NOMO-1 treated with DMSO at 0.1 percent for 48 hours (cell line): ENCODE measurements around the gene KRTAP3-3.
"Not testable (repeated sequence)": the region's sequence is repeated elsewhere in the genome, so short reads cannot be mapped to it uniquely, and the experiment has no call there.

Source experiments
- DNase-seq: peaks from one replicate; lab custom pipeline; 2025; ENCODE audit not compliant: unreplicated experiment; lab: John Stamatoyannopoulos, UW

The KRTAP3-3 gene

GRCh38 chr17:40993839-40994238, at the start of gene KRTAP3-3:
Gene KRTAP3-3, minus strand, starts transcription at chr17:40994164. Its CDS starts 67 bp downstream, at chr17:40994097.
- no peak for DNase-seq

- DNase-seq, result no peak
These were observed 49.0 kb upstream of the KRTAP3-3 start for GRCh38 chr17:41042953-41043352.

GRCh38 chr17:41040783-41041571, 47.0 kb upstream of the KRTAP3-3 start, which contains the start of gene KRTAP1-1:
Gene KRTAP1-1, minus strand, starts transcription at chr17:41041450. Its CDS starts 53 bp downstream, at chr17:41041397.
- DNase-seq, result not testable (repeated sequence)

DNA sequence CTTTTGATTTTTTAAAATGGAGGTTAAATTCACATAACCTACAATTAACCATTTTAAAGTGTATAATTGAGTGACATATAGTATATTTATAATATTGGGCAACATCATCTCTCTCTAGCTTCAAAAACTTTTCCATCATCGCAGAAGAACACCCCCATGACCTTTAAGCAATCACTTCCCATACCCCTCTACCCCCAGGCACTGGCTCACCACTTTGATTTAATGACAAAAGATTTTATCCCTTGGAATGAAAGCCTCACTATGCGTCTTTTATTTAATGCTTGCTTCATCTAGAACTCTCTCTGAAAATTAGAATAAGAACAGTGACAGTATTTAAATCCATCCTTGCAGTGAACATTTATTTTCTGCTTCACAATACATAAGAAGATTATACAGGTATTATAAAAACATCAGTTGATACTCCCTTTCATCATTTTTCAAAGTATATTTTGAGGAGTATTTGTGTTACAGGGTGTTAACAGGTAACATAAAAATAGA, 43.9 kb upstream of the KRTAP3-3 start:
- DNase-seq, result no peak

GRCh38 chr17:41034346-41034935, 40.5 kb upstream of the KRTAP3-3 start, which contains the start of gene KRTAP1-3:
Gene KRTAP1-3, minus strand, starts transcription at chr17:41034874. Its CDS starts 53 bp downstream, at chr17:41034821.
- DNase-seq, result not testable (repeated sequence)

- DNase-seq, result no peak
These were observed 35.8 kb upstream of the KRTAP3-3 start, which contains the start of gene KRTAP1-4 for GRCh38 chr17:41029633-41030245. Gene KRTAP1-4, minus strand, starts transcription at chr17:41030195. Its CDS starts 117 bp downstream, at chr17:41030078.

DNA sequence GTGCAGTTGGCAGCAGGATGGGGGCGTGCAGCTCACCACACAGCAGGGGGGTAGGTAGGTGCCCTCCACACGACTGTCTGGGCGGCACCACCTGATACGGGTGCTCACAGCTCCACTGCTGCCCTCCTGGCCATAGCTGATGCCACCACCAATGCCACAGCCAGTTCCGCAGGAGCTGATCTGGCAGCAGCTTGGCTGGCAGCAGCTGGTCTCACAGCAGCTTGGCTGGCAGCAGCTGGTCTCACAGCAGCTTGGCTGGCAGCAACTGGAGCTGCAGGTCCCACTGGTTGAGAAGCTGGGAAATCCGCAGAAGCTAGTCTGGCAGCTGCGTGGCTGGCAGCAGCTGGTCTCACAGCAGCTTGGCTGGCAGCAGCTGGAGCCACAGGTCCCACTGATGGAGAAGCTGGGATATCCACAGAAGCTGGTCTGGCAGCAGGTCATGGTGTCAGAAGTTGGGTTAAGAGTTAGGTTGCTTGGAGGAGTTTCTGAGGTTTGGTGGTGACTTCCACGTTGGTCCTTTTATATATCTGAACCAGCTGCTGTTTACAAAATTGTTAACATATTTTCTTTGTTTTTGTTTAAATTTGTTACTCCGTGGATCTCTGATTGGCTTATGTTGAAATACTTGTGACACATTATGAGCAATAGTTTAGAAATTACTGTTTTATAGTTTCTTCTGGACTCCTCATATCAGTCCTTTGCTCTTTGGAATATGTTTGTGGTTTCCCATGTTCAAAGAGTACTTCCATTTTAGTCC, 32.9 kb upstream of the KRTAP3-3 start, which contains the start of gene KRTAP1-5:
KRTAP1-5 (minus strand) TSS at position 494 of the 757 bp plus-strand sequence; CDS start at position 441, 53 bp downstream.
- DNase-seq, result no peak

GRCh38 chr17:41024697-41025096, 30.7 kb upstream of the KRTAP3-3 start:
- no peak for DNase-seq

DNA sequence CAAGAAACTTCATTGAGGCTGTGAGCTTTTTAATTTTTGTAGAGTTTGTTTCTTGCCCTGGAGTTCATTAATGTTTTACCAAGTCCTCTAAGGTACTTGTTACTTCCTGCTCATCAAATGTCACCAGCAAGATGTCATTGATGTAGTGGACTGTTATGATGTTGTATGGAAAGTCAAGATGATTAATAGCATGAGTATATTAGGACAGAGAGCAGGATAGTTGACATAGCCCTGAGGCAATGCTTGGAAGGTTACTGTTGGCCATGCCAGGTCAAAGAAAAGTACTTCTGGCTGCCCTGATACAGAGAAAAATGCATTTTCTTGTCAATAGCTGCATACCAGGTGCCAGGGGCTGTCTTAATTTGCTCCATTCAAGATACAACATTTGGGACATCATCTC, 26.4 kb upstream of the KRTAP3-3 start:
- DNase-seq, result no peak

DNA sequence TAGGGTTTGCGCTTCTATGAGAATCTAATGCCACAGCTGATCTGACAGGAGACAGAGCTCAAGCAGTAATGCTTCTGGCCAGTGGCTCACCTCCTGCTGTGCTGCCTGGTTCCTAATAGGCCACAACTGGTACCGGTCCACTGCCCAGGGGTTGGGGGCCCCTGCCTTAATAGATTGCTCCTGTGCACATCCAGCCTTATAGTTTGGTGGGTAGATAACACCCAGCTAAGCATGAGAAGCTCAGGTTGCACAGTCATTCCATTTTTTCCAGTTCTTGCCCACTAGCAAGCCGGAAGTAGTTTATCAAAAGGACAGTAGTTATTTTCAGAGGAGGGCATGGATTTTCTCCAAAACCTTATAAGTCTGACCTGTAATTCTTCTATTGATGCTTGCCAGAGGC, 25.5 kb upstream of the KRTAP3-3 start:
- no peak for DNase-seq

- no peak for DNase-seq
These were observed 24.6 kb upstream of the KRTAP3-3 start for GRCh38 chr17:41018541-41018940.

DNA sequence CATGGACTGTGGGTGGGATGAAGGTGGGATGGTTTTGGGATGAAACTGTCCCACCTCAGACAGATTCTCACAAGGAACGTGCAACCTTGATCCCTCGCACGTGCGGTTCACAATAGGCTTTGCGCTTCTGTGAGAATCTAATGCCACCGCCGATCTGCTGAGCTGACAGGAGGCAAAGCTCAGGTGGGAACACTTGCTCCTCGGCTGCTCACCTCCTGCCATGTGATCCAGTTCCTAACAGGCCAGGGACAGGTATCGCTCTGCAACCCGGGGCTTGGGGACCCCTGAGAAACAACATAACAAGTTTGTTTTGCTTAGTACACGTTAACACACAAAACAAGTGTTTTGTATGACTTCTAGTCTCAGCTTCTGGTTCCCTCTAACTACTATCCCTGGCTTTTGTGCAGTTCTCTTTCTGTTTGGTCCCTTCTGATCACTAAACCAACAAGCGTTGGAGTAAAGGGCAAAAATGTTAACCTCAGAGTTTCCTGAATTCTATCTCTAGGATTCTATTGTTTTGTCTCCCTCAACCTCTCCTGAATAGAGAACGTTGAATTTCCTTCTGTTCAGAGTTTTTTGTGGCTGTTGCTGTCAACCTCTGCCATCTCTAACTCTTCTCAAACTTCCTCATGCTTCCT, 22.7 kb upstream of the KRTAP3-3 start:
- DNase-seq, result no peak

DNA sequence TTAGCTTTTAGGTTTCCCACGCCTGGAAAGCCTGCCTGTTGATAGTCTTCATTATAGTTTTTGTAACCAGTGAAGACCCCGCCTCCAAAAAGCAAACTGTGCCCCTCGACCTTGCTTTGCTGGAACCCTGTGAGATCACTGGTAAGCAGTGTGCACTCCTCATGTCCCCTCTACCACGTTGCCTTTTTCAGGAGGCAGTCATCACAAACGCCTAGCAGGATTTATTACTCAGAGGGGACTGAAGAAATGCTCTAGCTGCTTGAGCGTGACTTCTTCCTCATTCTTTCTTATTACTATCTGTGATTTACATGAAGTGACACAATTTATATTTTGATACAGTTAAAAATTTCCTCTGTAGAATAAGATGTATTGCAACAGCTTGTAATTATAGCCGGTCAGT, 21.5 kb upstream of the KRTAP3-3 start:
- no peak for DNase-seq

DNA sequence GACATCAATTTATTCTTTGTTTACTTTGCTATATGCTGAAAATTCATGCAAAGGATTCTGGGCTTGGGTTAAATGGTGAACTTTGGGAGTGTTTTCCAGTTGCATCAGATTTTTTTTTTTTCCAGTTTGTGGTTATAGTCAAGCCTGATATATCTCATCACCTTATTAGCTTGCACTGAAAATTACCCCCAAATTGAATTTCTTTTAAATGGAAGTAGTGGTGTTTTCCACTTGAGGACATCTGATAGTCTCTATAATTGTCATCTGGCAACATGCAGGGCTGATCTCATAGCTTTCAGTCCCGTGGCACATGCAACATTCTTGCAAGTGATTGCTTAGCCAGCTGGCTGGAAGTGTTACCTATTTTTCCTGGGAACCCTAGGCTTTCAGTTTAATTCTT, 19.6 kb upstream of the KRTAP3-3 start:
- DNase-seq, result no peak

DNA sequence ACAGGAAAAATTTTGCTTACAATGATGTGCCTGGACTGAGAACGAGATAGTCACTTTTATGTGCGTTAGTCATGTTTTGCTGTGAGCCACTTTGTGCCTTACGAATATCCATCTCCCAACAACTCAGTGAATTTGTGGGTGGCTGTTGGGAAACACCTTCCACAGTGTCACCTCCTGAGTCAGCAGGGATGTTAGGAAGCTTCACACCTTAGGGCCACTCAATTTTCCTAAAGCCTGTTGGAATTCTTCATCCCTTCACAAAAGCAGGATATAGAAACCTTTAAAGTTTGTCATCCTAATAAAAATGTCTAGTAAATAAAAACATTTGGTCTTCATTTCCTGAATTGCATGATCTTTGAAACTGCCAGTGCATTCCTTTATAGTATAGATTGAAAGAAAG, 19.2 kb upstream of the KRTAP3-3 start:
- DNase-seq, result no peak

DNA sequence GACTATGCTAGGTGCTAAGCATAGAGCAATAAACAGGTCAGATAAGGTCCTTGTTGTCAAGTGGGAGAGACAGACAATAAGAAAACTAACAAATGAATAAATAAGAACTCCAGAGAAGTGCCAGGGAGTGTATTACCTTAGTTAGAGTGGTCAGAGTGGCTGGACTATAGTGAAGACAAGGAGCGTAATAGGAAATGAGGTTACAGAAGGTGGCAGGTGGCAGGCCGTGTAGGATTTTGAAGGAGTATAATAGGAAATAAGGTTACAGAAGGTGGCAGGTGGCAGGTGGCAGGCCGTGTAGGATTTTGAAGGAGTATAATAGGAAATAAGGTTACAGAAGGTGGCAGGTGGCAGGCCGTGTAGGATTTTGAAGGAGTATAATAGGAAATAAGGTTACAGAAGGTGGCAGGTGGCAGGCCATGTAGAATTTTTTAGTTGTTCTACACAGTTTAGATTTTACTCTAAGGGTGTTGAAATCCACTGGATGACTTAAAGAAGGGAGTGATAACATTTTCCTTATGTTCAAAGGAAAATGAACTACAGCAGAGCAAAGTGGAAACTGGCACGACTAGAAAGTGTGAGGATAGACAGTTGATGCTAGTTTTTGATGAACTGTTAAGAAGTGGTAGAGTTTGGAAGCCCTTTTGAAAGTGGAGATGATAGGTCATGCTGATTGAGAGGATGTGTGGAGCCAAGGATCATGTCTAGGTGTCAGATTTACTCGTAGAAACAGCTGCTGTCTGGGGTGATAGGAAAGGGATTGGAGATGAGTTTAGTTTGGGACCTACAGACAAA, 18.6 kb upstream of the KRTAP3-3 start:
- no peak for DNase-seq

DNA sequence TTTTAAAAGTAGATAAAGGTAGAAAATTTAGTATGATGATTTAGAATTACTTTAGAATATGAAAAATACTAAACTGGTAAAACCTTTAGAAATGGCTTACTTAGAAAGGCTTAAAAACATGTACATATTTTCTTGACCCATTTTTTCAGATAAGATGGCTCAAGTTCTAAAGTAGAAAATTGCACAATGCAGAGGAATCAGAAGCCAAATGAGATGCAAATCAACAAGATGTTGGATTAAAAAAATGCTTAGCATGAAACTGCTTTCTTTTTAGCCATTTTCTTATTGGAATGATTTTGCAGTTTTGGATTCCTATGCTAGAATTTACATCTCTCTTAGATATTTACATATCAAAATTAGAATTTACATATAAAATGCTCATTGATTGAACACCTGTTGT, 16.5 kb upstream of the KRTAP3-3 start:
- no peak for DNase-seq

GRCh38 chr17:41009936-41010335, 16.0 kb upstream of the KRTAP3-3 start:
- DNase-seq, result no peak

- DNase-seq, result no peak
These were observed 15.4 kb upstream of the KRTAP3-3 start for GRCh38 chr17:41009301-41009760.
